Chondrocyte (in vitro differentiated cells): ENCODE results near the gene RNF126. TPM values are rescaled to one million over a fixed set of nuclear protein-coding genes. Genes with fewer than 3 reads are reported as not detected.

Source experiments
- DNase-seq: peaks from one replicate; pipeline ENCODE4 v3.0.0; 2021; ENCODE audit warnings: mixed read lengths, low spot score
- H3K27ac Mint-ChIP-seq: one replicate; pipeline ENCODE4 v1.8.0; 2021; ENCODE audit warnings: mild to moderate bottlenecking, moderate library complexity, mixed read lengths; ENCODE audit not compliant: unreplicated experiment
- H3K27me3 Mint-ChIP-seq: 2 replicates; pipeline ENCODE4 v1.8.0; 2021; ENCODE audit warnings: low read depth, mixed read lengths
- H3K36me3 Mint-ChIP-seq: 2 replicates; pipeline ENCODE4 v1.8.0; 2021; ENCODE audit warnings: low read depth, mixed read lengths
- H3K4me1 Mint-ChIP-seq: 2 replicates; pipeline ENCODE4 v1.8.0; 2021; ENCODE audit warnings: low read depth, mild to moderate bottlenecking, mixed read lengths
- H3K4me3 Mint-ChIP-seq: one replicate; pipeline ENCODE4 v1.8.0; 2021; ENCODE audit warnings: mild to moderate bottlenecking, moderate library complexity, mixed read lengths; ENCODE audit not compliant: unreplicated experiment
- H3K9me3 Mint-ChIP-seq: 2 replicates; pipeline ENCODE4 v1.8.0; 2021; ENCODE audit warnings: low read depth, mixed read lengths
- total RNA-seq: library from RNA; stranded (reverse); gene quantifications from 3 replicates; pipeline ENCODE4 v1.2.1, GENCODE V29; 2021
- TF ChIP-seq, protein P1 (sequence below): fragments of 200-600 bp; sonication (generic); IDR thresholded peaks from 2 replicates; pipeline ENCODE4 v1.5.0; 2021; ENCODE audit warnings: antibody characterized with exemption, mild to moderate bottlenecking, moderate library complexity

RNF126 gene
- total RNA-seq, 1 donor from 2014 or later = 29.5 TPM

DNA sequence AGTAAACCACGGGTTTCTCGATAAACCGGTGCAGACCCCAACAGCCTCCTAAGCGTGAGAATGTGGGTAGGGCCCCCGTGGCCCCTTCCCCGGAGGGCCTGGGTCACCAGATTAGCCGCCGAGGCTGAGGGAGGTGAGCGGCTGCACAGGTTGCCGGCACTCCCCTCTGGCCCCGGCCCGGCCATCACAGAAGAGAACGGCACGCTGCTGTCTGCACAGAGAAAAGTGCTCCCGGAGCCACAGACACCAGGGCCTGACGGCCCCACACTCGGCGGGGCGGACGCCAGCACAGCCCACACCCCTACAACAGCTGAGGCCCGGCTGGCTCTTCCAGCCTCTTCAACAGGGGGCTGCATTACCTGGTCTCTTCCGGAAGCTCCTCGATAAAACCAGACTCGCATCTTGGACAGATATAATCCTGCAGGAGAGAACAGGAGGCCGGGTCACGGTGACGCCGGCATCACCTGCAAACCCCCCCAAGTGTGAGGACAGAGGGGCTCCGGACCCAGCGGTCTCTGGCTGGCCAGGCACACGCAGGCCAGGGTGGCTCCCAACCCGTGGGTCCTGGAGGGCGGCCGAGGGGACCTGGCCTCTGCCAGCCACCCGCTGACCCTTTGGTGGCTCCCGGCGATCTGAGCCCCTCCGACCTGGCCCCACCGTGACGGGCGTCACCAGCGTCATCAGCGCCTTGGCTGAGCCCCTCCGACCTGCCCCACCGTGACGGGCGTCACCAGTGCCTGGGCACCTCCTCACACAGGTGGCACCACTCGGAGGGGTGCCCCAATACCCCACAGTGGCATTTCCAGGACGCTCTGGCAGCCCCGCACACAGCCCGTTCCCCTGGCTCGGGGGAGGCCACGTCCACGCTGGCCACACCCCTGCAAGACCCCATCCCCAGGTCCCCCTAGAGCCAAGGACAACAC, 10.3 kb downstream of the RNF126 start:
- H3K27ac Mint-ChIP-seq = no peak overlapping the region
- DNase-seq = peak; percentile 86
- TF ChIP-seq, protein P1, sequence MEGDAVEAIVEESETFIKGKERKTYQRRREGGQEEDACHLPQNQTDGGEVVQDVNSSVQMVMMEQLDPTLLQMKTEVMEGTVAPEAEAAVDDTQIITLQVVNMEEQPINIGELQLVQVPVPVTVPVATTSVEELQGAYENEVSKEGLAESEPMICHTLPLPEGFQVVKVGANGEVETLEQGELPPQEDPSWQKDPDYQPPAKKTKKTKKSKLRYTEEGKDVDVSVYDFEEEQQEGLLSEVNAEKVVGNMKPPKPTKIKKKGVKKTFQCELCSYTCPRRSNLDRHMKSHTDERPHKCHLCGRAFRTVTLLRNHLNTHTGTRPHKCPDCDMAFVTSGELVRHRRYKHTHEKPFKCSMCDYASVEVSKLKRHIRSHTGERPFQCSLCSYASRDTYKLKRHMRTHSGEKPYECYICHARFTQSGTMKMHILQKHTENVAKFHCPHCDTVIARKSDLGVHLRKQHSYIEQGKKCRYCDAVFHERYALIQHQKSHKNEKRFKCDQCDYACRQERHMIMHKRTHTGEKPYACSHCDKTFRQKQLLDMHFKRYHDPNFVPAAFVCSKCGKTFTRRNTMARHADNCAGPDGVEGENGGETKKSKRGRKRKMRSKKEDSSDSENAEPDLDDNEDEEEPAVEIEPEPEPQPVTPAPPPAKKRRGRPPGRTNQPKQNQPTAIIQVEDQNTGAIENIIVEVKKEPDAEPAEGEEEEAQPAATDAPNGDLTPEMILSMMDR = no peak
- H3K27me3 Mint-ChIP-seq = no peaks in the 10 kb centered on the region
- H3K4me3 Mint-ChIP-seq = no peak overlapping the region
- H3K4me1 Mint-ChIP-seq = no peaks in the 10 kb centered on the region
- H3K36me3 Mint-ChIP-seq = peaks cover 5% of the 10 kb centered on the region
- H3K9me3 Mint-ChIP-seq = no peaks in the 10 kb centered on the region

DNA sequence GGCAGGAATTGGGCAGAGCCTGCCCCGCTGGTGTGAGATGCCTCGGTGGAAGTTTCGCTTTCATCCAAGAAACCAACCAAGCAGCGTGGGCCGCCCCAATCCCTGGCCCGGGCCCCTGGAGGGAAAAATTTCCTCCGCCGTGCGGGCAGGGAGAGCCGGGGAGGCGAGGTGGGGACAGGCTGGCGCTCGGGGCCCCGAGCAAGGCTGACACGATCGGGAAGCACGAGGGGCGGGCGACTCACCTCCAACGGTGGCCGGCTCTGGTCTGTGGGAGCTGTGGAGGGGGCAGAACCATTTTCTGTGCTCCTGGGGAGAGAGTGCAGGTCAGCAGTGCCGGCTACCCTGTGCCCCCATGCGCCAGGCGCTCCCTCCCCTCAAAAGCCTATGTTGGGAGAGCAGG, 11.0 kb downstream of the RNF126 start:
- TF ChIP-seq, protein P1 = no peak
- no peak for DNase-seq
- Mint-ChIP-seq H3K4me3 (no peak overlapping the region), H3K9me3 (no peaks in the 10 kb centered on the region), H3K27me3 (no peaks in the 10 kb centered on the region), H3K27ac (no peak overlapping the region), H3K4me1 (no peaks in the 10 kb centered on the region), H3K36me3 (peaks cover 5% of the 10 kb centered on the region)

DNA sequence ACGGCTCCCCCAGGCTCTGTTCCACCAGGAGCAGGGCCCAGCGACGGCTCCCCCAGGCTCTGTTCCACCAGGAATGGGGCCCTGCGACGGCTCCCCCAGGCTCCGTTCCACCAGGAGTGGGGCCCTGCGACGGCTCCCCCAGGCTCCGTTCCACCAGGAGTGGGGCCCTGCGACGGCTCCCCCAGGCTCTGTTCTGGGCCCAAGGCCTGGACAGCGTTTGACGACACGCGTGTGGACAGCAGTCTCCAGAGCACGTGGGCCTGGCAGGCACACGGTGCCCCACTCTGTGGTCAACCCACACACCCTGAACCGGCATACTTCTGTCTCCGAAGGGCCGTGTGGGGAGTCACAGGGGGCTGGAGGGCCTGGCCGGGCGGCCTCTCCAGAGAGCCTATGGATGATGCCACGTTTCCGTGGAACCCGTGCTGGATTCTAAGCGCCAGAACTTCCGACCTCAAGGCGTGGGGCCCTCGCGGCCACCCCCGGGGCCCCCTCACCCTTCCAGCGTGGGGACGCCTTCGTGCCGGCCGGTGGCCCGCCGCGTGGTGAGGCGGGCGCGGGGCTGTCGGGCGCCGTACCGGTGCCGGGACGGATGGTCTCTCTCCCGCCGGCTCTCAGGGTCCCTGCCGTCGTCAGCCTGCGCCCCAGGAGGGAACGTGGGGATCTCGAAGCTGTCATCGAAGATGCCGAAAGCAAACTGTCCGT, 11.7 kb downstream of the RNF126 start:
- Mint-ChIP-seq H3K27me3 (no peaks in the 10 kb centered on the region), H3K27ac (no peak overlapping the region), H3K4me1 (no peaks in the 10 kb centered on the region), H3K36me3 (peaks cover 5% of the 10 kb centered on the region), H3K4me3 (no peak overlapping the region), H3K9me3 (no peaks in the 10 kb centered on the region)
- TF ChIP-seq, protein P1 = no peak
- no peak for DNase-seq

DNA sequence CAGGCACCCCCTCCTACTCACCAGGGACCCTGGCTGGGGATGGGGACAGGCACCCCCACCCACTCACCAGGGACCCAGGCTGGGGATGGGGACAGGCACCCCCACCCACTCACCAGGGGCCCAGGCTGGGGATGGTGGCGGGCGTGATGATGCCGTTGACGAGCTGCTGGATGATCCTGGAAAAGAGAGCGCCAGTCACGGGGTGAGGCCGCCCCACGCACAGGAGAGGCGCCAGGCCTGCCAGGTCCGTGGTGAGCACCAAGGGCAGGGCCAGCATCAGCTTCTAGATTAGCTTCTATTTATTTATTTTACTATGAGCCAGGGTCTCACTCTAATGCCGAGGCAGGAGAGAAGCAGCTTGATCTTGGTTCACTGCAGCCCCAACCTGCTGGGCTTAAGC, 12.9 kb downstream of the RNF126 start:
- no peaks in the 10 kb centered on the region for H3K9me3 Mint-ChIP-seq
- H3K4me1 Mint-ChIP-seq = no peaks in the 10 kb centered on the region
- H3K36me3 Mint-ChIP-seq = peaks cover 7% of the 10 kb centered on the region
- TF ChIP-seq, protein P1 = no peak
- H3K4me3 Mint-ChIP-seq = no peak overlapping the region
- H3K27me3 Mint-ChIP-seq = no peaks in the 10 kb centered on the region
- no peak for DNase-seq
- H3K27ac Mint-ChIP-seq = no peak overlapping the region
